ENCODE data around the gene TMEM38B.

TMEM38B gene

GRCh38 chr9:105816202-105816744 lies 121.9 kb downstream of the TMEM38B start:
- H3K9me3 ChIP-seq (replicated peaks; ENCODE audit: low read length): no peaks in the 10 kb centered on the region
- H3K4me3 ChIP-seq (ENCODE audit: low read length): no peak overlapping the region
- no peaks in the 10 kb centered on the region for H3K4me1 ChIP-seq (ENCODE audit: control insufficient read depth, insufficient read depth, low read length)
- H3K27me3 ChIP-seq (ENCODE audit: control insufficient read depth, insufficient read depth, low read length): no peaks in the 10 kb centered on the region
- no peak overlapping the region for H3K9ac ChIP-seq (ENCODE audit: low read depth, low read length)
- no peaks in the 10 kb centered on the region for H3K36me3 ChIP-seq (ENCODE audit: insufficient read depth, low read length)
- no peak overlapping the region for H3K4me2 ChIP-seq (ENCODE audit: low read length)

- Histone ChIP-seq H3K4me3 (ENCODE audit: low read length) (no peak overlapping the region), H3K27me3 (ENCODE audit: control insufficient read depth, insufficient read depth, low read length) (no peaks in the 10 kb centered on the region), H3K9ac (ENCODE audit: low read depth, low read length) (no peak overlapping the region), H3K4me1 (ENCODE audit: control insufficient read depth, insufficient read depth, low read length) (no peaks in the 10 kb centered on the region), H3K9me3 (replicated peaks; ENCODE audit: low read length) (no peaks in the 10 kb centered on the region), H3K4me2 (ENCODE audit: low read length) (no peak overlapping the region), H3K36me3 (ENCODE audit: insufficient read depth, low read length) (no peaks in the 10 kb centered on the region)
These were observed 122.6 kb downstream of the TMEM38B start for GRCh38 chr9:105816981-105817380.

GRCh38 chr9:105818903-105819302 lies 124.6 kb downstream of the TMEM38B start:
- Histone ChIP-seq H3K27me3 (ENCODE audit: control insufficient read depth, insufficient read depth, low read length) (no peaks in the 10 kb centered on the region), H3K4me1 (ENCODE audit: control insufficient read depth, insufficient read depth, low read length) (no peaks in the 10 kb centered on the region), H3K9ac (ENCODE audit: low read depth, low read length) (no peak overlapping the region), H3K9me3 (replicated peaks; ENCODE audit: low read length) (no peaks in the 10 kb centered on the region), H3K36me3 (ENCODE audit: insufficient read depth, low read length) (no peaks in the 10 kb centered on the region), H3K4me2 (ENCODE audit: low read length) (no peak overlapping the region), H3K4me3 (ENCODE audit: low read length) (no peak overlapping the region)

GRCh38 chr9:105822814-105823213 lies 128.5 kb downstream of the TMEM38B start:
- no peaks in the 10 kb centered on the region for H3K9me3 ChIP-seq (replicated peaks; ENCODE audit: low read length)
- no peaks in the 10 kb centered on the region for H3K4me1 ChIP-seq (ENCODE audit: control insufficient read depth, insufficient read depth, low read length)
- no peak overlapping the region for H3K4me2 ChIP-seq (ENCODE audit: low read length)
- H3K4me3 ChIP-seq (ENCODE audit: low read length): no peak overlapping the region
- H3K36me3 ChIP-seq (ENCODE audit: insufficient read depth, low read length): no peaks in the 10 kb centered on the region
- H3K27me3 ChIP-seq (ENCODE audit: control insufficient read depth, insufficient read depth, low read length): no peaks in the 10 kb centered on the region
- H3K9ac ChIP-seq (ENCODE audit: low read depth, low read length): no peak overlapping the region
